HT-29 (cell line): Measurements from ENCODE around the gene MCCC1. TPM values are rescaled to one million over a fixed set of nuclear protein-coding genes. Genes with fewer than 3 reads are reported as not detected.
"Not testable (repeated sequence)": the region's sequence is repeated elsewhere in the genome, so short reads cannot be mapped to it uniquely, and the experiment has no call there.

Experiments used
- DNase-seq: peaks from one replicate; pipeline ENCODE4 v3.0.0-alpha.2; 2015; ENCODE audit warnings: low spot score
- total RNA-seq: library from RNA; depleted of rRNA; stranded (reverse); fragments of >200 nt; shearing (Covaris generic); gene quantifications from 2 replicates; pipeline ENCODE4 v1.2.3, GENCODE V29; 2014

MCCC1 gene
- total RNA-seq, 1 experiment from 2014 or later = 16.2 TPM

- not testable (repeated sequence) for DNase-seq
Measured at GRCh38 chr3:183103950-183104349, 4.7 kb upstream of the MCCC1 start.

- not testable (repeated sequence) for DNase-seq
Measured at GRCh38 chr3:183101040-183101439, 1.7 kb upstream of the MCCC1 start.

- DNase-seq = no peak
Measured at GRCh38 chr3:183100376-183100775, 1.1 kb upstream of the MCCC1 start.

DNA sequence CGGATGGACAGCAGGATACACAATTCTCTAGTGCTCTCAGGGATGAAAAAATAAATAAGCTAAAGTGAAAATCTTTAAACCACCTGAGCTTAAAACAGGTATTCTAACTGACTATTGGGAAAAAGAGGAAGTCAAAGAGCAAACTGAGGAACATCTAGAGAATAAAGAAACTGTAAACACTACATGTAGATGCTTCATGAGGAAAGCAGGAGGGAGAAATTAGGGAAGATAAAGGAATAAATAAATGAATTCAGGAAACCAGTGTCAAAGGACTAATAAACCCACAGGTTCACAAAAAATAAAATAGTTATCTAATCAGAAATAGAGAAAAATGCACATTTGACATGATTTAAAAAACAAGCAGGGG is 525 bp upstream of the MCCC1 start:
- no peak for DNase-seq

DNA sequence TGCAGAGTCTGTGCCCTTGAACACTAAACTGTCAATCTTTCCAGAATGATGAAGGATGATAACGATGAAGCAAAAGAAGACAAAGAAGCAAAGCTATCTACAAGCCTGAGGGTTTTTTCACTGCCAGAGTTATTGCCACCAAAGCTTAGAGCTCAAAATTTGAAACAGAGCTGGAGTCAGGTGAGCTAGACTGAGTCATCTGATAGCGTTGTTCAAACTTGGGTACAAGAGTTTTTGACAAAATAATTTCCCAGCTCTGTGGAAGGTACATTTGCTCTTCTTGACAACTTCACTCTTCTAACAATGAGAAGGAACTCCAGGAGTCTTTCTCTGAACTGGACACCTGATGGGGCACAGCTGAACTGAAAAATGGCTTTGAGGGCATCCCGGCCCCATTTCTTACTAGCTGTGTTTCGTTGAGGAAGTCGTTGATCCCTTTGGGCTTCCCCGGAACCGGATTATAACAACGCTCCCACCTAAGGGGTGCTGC is 715 bp downstream of the MCCC1 start:
- DNase-seq = peak; percentile 46

- DNase-seq = no peak
Measured at GRCh38 chr3:183094711-183095110, 4.6 kb downstream of the MCCC1 start.

GRCh38 chr3:183092256-183092655 is 7.0 kb downstream of the MCCC1 start:
- DNase-seq = no peak

GRCh38 chr3:183087184-183087583 is 12.1 kb downstream of the MCCC1 start:
- DNase-seq = no peak

- DNase-seq = no peak
Measured at GRCh38 chr3:183085634-183086390, 13.5 kb downstream of the MCCC1 start.

GRCh38 chr3:183082355-183082915 is 16.9 kb downstream of the MCCC1 start:
- no peak for DNase-seq

DNA sequence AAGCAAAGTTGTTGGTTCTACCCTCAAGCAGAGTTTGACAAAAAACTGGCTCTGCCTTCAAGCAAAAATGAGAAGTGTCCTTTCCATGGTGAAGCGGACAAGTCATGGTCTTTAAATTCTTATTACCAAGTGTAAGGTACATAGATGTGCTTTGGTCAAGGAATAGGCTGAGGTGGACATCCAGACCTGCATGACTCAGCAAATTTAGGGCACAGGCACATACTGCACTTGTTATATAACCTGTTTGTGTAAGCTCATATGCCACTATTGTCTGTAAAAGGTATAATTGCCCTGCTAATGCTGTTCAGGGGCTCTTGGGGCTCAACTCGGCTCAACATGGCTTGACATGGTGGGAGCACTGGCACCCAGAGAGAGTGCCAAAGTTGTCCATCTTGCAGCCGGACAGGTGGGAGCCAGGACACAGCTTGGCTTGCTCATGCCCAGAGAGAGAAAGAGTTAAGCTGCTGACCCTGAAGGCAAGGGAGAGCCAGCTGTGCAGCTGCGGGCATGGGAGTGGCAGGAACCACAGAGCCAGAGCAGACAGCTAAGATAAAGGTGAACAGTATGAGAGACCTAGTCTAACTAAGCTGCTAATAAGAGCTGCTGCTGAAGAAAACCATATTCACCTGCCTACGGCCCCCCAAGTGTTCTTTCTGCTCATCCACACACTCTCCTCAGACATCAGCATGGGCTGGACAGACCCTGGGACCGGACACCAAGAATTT is 17.7 kb downstream of the MCCC1 start:
- no peak for DNase-seq

GRCh38 chr3:183080628-183081027 is 18.7 kb downstream of the MCCC1 start:
- DNase-seq = no peak

- DNase-seq = no peak
Measured at GRCh38 chr3:183074881-183075280, 24.4 kb downstream of the MCCC1 start.

DNA sequence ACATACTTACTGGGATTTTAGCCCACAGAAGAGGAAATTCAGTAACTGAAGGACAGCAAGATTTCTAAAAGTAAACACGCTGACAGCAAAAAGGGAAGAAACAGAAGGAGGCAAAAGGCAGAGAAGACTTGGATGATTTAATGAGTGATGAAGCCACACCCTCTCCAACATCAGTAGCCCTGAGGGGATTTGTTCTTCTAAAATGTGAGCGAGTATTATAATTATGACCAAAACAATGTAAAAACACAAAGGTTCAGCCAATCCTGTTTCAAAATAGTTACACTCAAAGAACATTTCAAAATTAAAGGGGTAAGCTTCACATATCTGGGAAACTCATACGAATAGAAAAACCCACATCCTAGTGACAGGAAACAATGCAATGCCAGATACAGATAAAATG is 25.0 kb downstream of the MCCC1 start:
- no peak for DNase-seq

GRCh38 chr3:183073839-183074238 is 25.5 kb downstream of the MCCC1 start:
- no peak for DNase-seq

DNA sequence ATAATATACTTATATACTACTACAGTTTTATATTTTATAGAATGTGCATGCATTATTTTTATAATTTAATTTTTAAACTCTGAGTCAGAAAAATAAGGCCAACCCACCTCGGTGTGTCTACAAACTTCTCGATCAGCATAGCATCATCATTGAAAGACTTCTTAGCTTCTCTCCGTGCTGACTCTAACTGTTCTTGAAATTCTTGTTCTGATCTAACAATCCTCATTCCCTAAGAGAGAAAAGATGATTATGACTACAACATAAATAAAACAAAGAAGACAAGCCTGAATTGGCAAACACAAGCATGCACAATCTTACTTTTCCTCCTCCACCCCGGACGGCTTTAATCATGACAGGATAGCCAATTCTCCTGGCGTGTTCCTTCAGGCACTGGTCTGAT is 28.4 kb downstream of the MCCC1 start:
- no peak for DNase-seq

DNA sequence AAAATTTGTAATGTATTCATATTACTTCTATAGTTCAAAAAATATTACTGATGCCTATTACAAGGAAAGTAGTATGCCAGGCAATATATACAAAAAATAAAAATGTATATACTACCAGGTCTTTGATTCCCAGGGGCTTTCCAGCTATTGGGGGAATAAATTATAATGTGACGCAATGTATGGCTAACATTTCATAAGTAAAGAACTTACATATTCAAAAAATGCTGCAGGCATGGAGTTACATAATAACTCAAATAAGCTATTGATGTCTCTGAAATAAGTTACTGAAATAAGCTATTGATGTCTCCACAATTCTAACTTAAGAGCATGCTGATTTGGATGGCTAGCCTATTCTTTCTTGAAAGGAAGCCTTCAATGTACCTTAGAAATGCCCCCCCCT is 30.2 kb downstream of the MCCC1 start:
- no peak for DNase-seq

DNA sequence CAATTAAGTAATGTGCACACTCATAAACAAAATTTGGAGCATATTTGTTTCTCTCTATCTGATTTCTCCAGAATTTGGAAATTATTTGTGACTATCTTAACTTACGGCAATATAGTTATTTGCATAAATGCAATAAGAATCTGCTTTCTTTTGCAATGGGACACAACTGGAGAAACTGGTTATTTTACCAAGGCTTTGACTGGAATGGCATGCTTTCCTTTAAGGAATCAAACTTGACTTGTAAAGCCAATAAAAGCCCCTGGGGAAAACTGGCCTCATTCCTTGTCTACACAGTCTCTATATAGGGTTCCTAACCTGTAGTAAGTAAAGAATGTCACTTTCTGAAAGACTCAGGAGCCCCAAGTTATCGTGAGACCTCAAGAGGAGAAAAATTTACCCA is 32.4 kb downstream of the MCCC1 start:
- not testable (repeated sequence) for DNase-seq

- no peak for DNase-seq
Measured at GRCh38 chr3:183064475-183064874, 34.8 kb downstream of the MCCC1 start.

DNA sequence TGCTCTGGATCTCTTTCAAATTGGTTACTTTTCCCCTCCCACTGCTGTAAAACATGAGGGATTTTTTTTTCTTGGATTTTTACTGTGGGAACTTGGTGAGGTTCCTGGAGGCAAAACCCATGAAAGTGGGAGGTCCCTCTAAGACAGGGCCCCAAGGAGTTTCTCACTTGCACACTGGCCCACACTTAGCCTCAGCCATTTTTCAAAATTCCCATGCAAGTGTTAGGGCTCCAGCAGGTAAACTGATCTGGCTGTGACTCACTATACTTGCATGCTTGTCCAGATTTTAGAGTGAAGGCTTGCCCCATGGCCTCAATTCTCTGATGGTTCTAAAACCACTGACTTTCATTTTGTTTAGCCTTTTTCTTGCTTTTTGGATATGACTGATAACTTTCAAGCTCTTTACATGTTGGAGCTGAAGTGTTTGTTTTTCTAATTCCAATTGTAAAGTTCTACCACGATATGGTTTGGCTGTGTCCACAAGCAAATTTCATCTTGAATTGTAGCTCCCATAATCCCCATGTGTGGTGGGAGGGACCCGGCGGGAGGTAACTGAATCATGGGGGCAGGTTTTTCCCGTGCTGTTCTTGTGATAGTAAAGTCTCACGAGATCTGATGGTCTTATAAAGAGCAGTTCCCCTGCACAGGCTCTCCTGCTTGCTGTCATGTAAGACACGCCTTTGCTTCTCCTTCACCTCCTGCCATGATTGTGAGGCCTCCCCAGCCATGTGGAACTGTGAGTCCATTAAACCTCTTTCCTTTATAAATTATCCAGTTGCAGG is 37.7 kb downstream of the MCCC1 start:
- no peak for DNase-seq

- DNase-seq = no peak
Measured at GRCh38 chr3:183058351-183058750, 40.9 kb downstream of the MCCC1 start.

DNA sequence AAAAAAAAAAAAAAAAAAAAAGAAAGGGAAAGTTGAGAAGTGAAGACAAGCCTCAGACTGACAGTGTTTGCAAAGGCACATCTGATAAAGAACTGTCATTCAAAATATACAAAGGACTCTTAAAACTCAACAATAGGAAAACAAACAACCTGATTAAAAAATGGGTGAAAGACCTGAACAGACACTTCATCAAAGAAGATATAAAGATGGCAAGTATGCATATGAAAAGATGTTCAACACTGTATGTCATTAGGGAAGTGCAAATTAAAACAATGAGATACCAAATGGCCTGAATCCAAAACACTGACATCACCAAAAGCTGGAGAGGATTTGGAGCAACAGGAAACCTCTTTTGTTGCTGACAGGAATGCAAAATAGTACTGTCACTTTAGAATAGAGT is 48.6 kb downstream of the MCCC1 start:
- DNase-seq = no peak
